Measurements from ENCODE around the gene IFITM10.

Gene IFITM10

GRCh38 chr11:1717745-1718144, 32.6 kb downstream of the IFITM10 start:
- no peak for DNase-seq (ENCODE audit: low read depth in 2 of 2)

GRCh38 chr11:1714908-1715885, 35.2 kb downstream of the IFITM10 start:
- DNase-seq (ENCODE audit: low read depth in 2 of 2) = no peak

GRCh38 chr11:1708716-1709115, 41.7 kb downstream of the IFITM10 start:
- no peak for DNase-seq (ENCODE audit: low read depth in 2 of 2)

- DNase-seq (ENCODE audit: low read depth in 2 of 2) = no peak
These were observed 42.6 kb downstream of the IFITM10 start for GRCh38 chr11:1707751-1708150.

GRCh38 chr11:1706634-1707400, 43.6 kb downstream of the IFITM10 start:
- DNase-seq (ENCODE audit: low read depth in 2 of 2) = no peak

GRCh38 chr11:1705126-1706052, 45.0 kb downstream of the IFITM10 start:
- no peak for DNase-seq (ENCODE audit: low read depth in 2 of 2)

- no peak for DNase-seq (ENCODE audit: low read depth in 2 of 2)
These were observed 47.2 kb downstream of the IFITM10 start for GRCh38 chr11:1703146-1703545.

- DNase-seq (ENCODE audit: low read depth in 2 of 2) = no peak
These were observed 47.9 kb downstream of the IFITM10 start for GRCh38 chr11:1702506-1702905.

GRCh38 chr11:1701091-1701807, 49.1 kb downstream of the IFITM10 start:
- DNase-seq (ENCODE audit: low read depth in 2 of 2) = no peak

- no peak for DNase-seq (ENCODE audit: low read depth in 2 of 2)
These were observed 50.6 kb downstream of the IFITM10 start for GRCh38 chr11:1699771-1700170.

GRCh38 chr11:1696608-1697570, 53.5 kb downstream of the IFITM10 start, which contains the start of gene KRTAP5-6:
TSS of gene KRTAP5-6 (plus strand) at chr11:1697195. CDS start at chr11:1697246, 51 bp downstream.
- DNase-seq (ENCODE audit: low read depth in 2 of 2) = no peak

GRCh38 chr11:1695548-1696108, 54.8 kb downstream of the IFITM10 start:
- no peak for DNase-seq (ENCODE audit: low read depth in 2 of 2)

GRCh38 chr11:1694846-1695547, 55.4 kb downstream of the IFITM10 start:
- DNase-seq (ENCODE audit: low read depth in 2 of 2) = no peak

- DNase-seq (ENCODE audit: low read depth in 2 of 2) = peak; percentile 64 to 81
These were observed 56.1 kb downstream of the IFITM10 start for GRCh38 chr11:1694064-1694845.

- peak; percentile 48 to 74 for DNase-seq (ENCODE audit: low read depth in 2 of 2)
These were observed 56.9 kb downstream of the IFITM10 start for GRCh38 chr11:1693327-1694063.

GRCh38 chr11:1692708-1693326, 57.6 kb downstream of the IFITM10 start:
- no peak for DNase-seq (ENCODE audit: low read depth in 2 of 2)
